DND-41 (cell line): ENCODE data around the gene SPEG.

ENCODE experiments used
- CTCF ChIP-seq: IDR thresholded peaks from 2 replicates; pipeline ENCODE4 v1.5.1; 2012; ENCODE audit warnings: borderline replicate concordance, low read length, moderate library complexity, mild to moderate bottlenecking; ENCODE audit not compliant: poor library complexity, severe bottlenecking; ENCODE audit errors: extremely low read depth
- EZH2 ChIP-seq: IDR thresholded peaks from 3 replicates; pipeline ENCODE4 v1.6.1; 2012; ENCODE audit warnings: borderline replicate concordance, low read depth, mild to moderate bottlenecking, moderate library complexity, low read length, inconsistent platforms; ENCODE audit not compliant: severe bottlenecking

DNA sequence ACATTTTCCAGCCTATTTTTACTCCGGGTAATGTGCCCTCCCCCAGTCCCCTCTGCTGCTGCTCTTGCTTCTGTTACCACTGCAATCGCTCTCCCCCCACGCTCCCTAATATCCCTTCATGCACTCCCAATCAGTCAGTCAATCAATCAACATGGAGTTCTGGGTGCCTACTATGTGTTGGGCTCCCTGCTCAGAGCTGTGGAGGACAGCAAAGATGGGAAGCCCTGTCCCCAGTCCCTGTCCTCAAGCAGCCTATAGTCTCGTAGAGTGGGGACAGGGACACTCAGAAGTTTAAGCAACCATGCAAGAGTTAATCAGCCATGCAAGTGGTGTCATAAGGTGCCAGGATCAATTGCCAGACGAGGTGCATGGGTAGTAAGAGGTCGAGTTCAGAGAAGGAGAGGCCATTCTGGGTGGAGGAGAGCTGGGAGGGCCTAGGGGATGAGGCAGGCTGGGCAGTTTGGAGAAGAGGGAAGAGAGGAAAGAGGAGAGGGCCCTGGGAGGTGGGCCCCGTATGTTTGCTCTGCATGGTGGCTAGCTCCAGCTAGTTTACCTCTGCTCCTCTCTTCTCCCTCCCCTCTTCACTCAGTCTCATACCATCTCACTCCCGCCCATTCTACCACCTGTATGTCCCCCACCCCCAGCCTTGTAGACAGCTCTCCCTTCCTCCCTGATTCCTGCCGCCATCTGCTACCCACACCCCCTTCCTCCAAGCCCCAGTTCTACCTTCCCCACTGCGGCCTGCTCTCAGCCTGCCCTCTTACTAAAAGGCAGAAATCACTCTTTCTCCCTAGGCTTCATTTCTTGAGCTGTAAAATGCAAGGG lies 83.5 kb downstream of the SPEG start:
- TF ChIP-seq CTCF (no peak), EZH2 (no peak)
